GM12878 (cell line): ENCODE measurements around the gene NCKAP5L. TPM values are rescaled to one million over a fixed set of nuclear protein-coding genes. Genes with fewer than 3 reads are reported as not detected.

Experiments used
- BCLAF1 ChIP-seq: fragments of 450-650 bp; IDR thresholded peaks from 2 replicates; pipeline ENCODE4 v1.6.1; 2017; ENCODE audit warnings: antibody characterized with exemption, mild to moderate bottlenecking, moderate library complexity
- CEBPB ChIP-seq, 2 experiments: fragments of 150-350 bp in 1 of 2; IDR thresholded peaks; 2 replicates each; pipeline ENCODE4 v1.6.1; 2012 to 2014; ENCODE audit warnings: low read depth in 2 of 2, low read length in 2 of 2, borderline replicate concordance in 1 of 2, inconsistent platforms in 1 of 2
- CEBPZ ChIP-seq: fragments of 150-350 bp; IDR thresholded peaks from 2 replicates; pipeline ENCODE4 v1.6.1; 2016; ENCODE audit warnings: low read depth, low read length
- EGR1 ChIP-seq, 2 experiments: IDR thresholded peaks; 1 replicate in 1 of 2; 2 replicates in 1 of 2; pipeline ENCODE4 v1.6.1; 2011 to 2012; ENCODE audit warnings: low read depth in 2 of 2, low read length in 2 of 2, borderline replicate concordance in 1 of 2, mild to moderate bottlenecking in 1 of 2, moderate library complexity in 1 of 2
- ELK1 ChIP-seq: IDR thresholded peaks from 2 replicates; pipeline ENCODE4 v1.6.1; 2012; ENCODE audit warnings: low read depth, low read length, improper control_type of control experiment
- FOS ChIP-seq: IDR thresholded peaks from 3 replicates; pipeline ENCODE4 v1.6.1; 2011; ENCODE audit warnings: borderline replicate concordance; ENCODE audit not compliant: insufficient read length; ENCODE audit errors: extremely low read depth
- GATAD2B ChIP-seq: fragments of 450-650 bp; conservative IDR thresholded peaks from 2 replicates; pipeline ENCODE4 v1.6.1; 2017; ENCODE audit warnings: low read depth, mild to moderate bottlenecking, moderate library complexity
- IRF4 ChIP-seq: IDR thresholded peaks from 2 replicates; pipeline ENCODE4 v1.6.1; 2011; ENCODE audit warnings: low read depth, low read length
- KDM1A ChIP-seq: fragments of 200-600 bp; sonication (generic); IDR thresholded peaks from 2 replicates; pipeline ENCODE4 v1.6.1; 2016; ENCODE audit warnings: borderline replicate concordance
- MXI1 ChIP-seq: fragments of 150-350 bp; IDR thresholded peaks from 2 replicates; pipeline ENCODE4 v1.6.1; 2011; ENCODE audit warnings: low read depth, mild to moderate bottlenecking, inconsistent platforms, low read length, improper control_type of control experiment
- TBL1XR1 ChIP-seq: IDR thresholded peaks from 2 replicates; pipeline ENCODE4 v1.6.1; 2012; ENCODE audit warnings: low read depth, low read length, improper control_type of control experiment
- USF2 ChIP-seq: IDR thresholded peaks from 2 replicates; pipeline ENCODE4 v1.6.1; 2011; ENCODE audit warnings: low read depth, low read length, improper control_type of control experiment, borderline replicate concordance
- ZNF24 ChIP-seq: fragments of 450-650 bp; IDR thresholded peaks from 2 replicates; pipeline ENCODE4 v1.6.1; 2017; ENCODE audit warnings: antibody characterized with exemption, mild to moderate bottlenecking
- polyA plus RNA-seq, 11 experiments: library from polyadenylated mRNA; depleted of rRNA in 4 of 11; unstranded in 6 of 11; stranded (reverse) in 5 of 11; fragments of >200 nt; fragmentation: Nextera tagmentation in 4 of 11; fragmentation: Illumina TruSeq in 1 of 11; extraction: Ambion mirVana in 4 of 11; extraction: Trizol in 1 of 11; gene quantifications; 1 replicate in 1 of 11; 2 replicates in 10 of 11; pipeline versions ENCODE4 v1.2.1 to v1.2.3, GENCODE V29; 2011 to 2016; ENCODE audit warnings: inconsistent platforms in 2 of 11, missing spikeins in 2 of 11, low read depth in 1 of 11
- total RNA-seq, 4 experiments: library from RNA; depleted of rRNA in 3 of 4; stranded (reverse); fragments of >200 nt in 3 of 4; fragmentation: Illumina TruSeq in 1 of 4; extraction: Trizol in 1 of 4; gene quantifications; 2 replicates each; pipeline versions ENCODE4 v1.2.1 to v1.2.3, GENCODE V29; 2013 to 2021
- TF ChIP-seq, protein P1 (sequence below): IDR thresholded peaks from 2 replicates; pipeline ENCODE4 v1.6.1; 2011; ENCODE audit warnings: low read depth, mild to moderate bottlenecking, low read length, moderate library complexity, borderline replicate concordance; ENCODE audit errors: extremely low read depth
- TF ChIP-seq, protein P2 (sequence below): fragments of 450-650 bp; IDR thresholded peaks from 2 replicates; pipeline ENCODE4 v1.6.1; 2018; ENCODE audit warnings: borderline replicate concordance, mild to moderate bottlenecking; ENCODE audit not compliant: partially characterized antibody

NCKAP5L gene
- total and polyA plus RNA-seq, 10 of the 15 experiments (the other 5 are each of a cell fraction or from before 2014, with no cell fraction given): 0.03 to 15.8 (median 4.4) TPM

- TF ChIP-seq ELK1 (peak; percentile 29; the same call in 1 of the 2 replicates), FOS (no peak), GATAD2B (0 out of 2 replicates have a peak, but pooled peaks have one; percentile 25), USF2 (no peak), IRF4 (no peak), BCLAF1 (no peak), KDM1A (no peak), MXI1 (peak; percentile 70), TBL1XR1 (no peak), ZNF24 (no peak), CEBPZ (no peak), EGR1 (IDR thresholded peaks at IDR 0.05; ENCODE audit: borderline replicate concordance in 1 of 2, low read depth in 2 of 2, low read length in 2 of 2) (peak in 1 of 2 experiments; percentile 85; a peak in 2 of 3 replicates), CEBPB (IDR thresholded peaks at IDR 0.05; ENCODE audit: borderline replicate concordance in 1 of 2, low read depth in 2 of 2, low read length in 2 of 2) (no peak)
- TF ChIP-seq, protein P1, sequence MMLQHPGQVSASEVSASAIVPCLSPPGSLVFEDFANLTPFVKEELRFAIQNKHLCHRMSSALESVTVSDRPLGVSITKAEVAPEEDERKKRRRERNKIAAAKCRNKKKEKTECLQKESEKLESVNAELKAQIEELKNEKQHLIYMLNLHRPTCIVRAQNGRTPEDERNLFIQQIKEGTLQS: no peak
- TF ChIP-seq, protein P2, sequence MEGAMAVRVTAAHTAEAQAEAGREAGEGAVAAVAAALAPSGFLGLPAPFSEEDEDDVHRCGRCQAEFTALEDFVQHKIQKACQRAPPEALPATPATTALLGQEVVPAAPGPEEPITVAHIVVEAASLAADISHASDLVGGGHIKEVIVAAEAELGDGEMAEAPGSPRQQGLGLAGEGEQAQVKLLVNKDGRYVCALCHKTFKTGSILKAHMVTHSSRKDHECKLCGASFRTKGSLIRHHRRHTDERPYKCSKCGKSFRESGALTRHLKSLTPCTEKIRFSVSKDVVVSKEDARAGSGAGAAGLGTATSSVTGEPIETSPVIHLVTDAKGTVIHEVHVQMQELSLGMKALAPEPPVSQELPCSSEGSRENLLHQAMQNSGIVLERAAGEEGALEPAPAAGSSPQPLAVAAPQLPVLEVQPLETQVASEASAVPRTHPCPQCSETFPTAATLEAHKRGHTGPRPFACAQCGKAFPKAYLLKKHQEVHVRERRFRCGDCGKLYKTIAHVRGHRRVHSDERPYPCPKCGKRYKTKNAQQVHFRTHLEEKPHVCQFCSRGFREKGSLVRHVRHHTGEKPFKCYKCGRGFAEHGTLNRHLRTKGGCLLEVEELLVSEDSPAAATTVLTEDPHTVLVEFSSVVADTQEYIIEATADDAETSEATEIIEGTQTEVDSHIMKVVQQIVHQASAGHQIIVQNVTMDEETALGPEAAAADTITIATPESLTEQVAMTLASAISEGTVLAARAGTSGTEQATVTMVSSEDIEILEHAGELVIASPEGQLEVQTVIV: no peak
These were observed at the start of gene NCKAP5L (continued) for GRCh38 chr12:49828133-49829091.
